GM12873 (cell line): Measurements from ENCODE around the gene GPR89A.

Source experiments
- CTCF ChIP-seq: IDR thresholded peaks from 2 replicates; pipeline ENCODE4 v1.5.1; 2012; ENCODE audit warnings: low read depth, mild to moderate bottlenecking, moderate library complexity, low read length, control low read depth; ENCODE audit not compliant: insufficient read depth; ENCODE audit errors: missing control alignments

GPR89A gene

GRCh38 chr1:145706086-145706664, 98.4 kb downstream of the GPR89A start:
- TF ChIP-seq CTCF, result no peak

GRCh38 chr1:145707183-145707867, 99.5 kb downstream of the GPR89A start, which contains the start of gene PDZK1:
PDZK1 (minus strand) TSS chr1:145707368; CDS start chr1:145688021, 19,347 bp downstream.
- no peak for TF ChIP-seq CTCF

- TF ChIP-seq CTCF, result no peak
These were observed 100.3 kb downstream of the GPR89A start for GRCh38 chr1:145708063-145708462.

- no peak for TF ChIP-seq CTCF
These were observed 102.7 kb downstream of the GPR89A start for GRCh38 chr1:145710291-145711027.

GRCh38 chr1:145711213-145711651, 103.4 kb downstream of the GPR89A start:
- no peak for TF ChIP-seq CTCF

- TF ChIP-seq CTCF, result no peak
These were observed 106.8 kb downstream of the GPR89A start for GRCh38 chr1:145714524-145715111.
